ENCODE measurements around the gene MTG2. TPM values are rescaled to one million over a fixed set of nuclear protein-coding genes. Genes with fewer than 3 reads are reported as not detected.
A peak's percentile ranks its signal among the peaks of the same experiment; 100 is the strongest.

Gene MTG2
- total and polyA plus RNA-seq, 2 of the 13 experiments (the other 11 are each of a cell fraction or from before 2014, with no cell fraction given): 20.4 to 37.8 TPM

GRCh38 chr20:62197801-62198200 lies 15.0 kb downstream of the MTG2 start:
- in situ Hi-C loops (cut with HindIII; ENCODE audit: extremely low pct_ligation_motif_present, low pct_unique_long_range_greater_than_20kb) (no loop called here), intact Hi-C loops (cut with micrococcal nuclease; ENCODE audit: unreplicated experiment) (no loop called here)
- H3K36me3 ChIP-seq (replicated peaks in 1 of 2; ENCODE audit: control insufficient read depth in 1 of 2, insufficient read depth in 2 of 2, low read length in 2 of 2): peaks cover 40 to 65% of the 10 kb centered on the region in 2 experiments
- ATAC-seq (no peak), DNase-seq (ENCODE audit: low spot score) (no peak), FAIRE-seq (no peak)
- no peaks in the 10 kb centered on the region for H3K4me1 ChIP-seq (ENCODE audit: insufficient read depth, low read length)
- no peak overlapping the region for H3K27ac ChIP-seq (ENCODE audit: extremely low read length, insufficient read depth, low read length)
- H3K9ac ChIP-seq (ENCODE audit: insufficient read depth, low read depth, low read length): no peak overlapping the region
- TF ChIP-seq ISL2 (CRISPR knock-in tag; IDR thresholded peaks at IDR 0.05) (no peak), HMG20B (CRISPR knock-in tag; conservative IDR thresholded peaks at IDR 0.05) (no peak)
- TF ChIP-seq, protein P1, sequence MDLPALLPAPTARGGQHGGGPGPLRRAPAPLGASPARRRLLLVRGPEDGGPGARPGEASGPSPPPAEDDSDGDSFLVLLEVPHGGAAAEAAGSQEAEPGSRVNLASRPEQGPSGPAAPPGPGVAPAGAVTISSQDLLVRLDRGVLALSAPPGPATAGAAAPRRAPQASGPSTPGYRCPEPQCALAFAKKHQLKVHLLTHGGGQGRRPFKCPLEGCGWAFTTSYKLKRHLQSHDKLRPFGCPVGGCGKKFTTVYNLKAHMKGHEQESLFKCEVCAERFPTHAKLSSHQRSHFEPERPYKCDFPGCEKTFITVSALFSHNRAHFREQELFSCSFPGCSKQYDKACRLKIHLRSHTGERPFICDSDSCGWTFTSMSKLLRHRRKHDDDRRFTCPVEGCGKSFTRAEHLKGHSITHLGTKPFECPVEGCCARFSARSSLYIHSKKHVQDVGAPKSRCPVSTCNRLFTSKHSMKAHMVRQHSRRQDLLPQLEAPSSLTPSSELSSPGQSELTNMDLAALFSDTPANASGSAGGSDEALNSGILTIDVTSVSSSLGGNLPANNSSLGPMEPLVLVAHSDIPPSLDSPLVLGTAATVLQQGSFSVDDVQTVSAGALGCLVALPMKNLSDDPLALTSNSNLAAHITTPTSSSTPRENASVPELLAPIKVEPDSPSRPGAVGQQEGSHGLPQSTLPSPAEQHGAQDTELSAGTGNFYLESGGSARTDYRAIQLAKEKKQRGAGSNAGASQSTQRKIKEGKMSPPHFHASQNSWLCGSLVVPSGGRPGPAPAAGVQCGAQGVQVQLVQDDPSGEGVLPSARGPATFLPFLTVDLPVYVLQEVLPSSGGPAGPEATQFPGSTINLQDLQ (CRISPR knock-in tag; IDR thresholded peaks at IDR 0.05): no peak
- TF ChIP-seq, protein P2, sequence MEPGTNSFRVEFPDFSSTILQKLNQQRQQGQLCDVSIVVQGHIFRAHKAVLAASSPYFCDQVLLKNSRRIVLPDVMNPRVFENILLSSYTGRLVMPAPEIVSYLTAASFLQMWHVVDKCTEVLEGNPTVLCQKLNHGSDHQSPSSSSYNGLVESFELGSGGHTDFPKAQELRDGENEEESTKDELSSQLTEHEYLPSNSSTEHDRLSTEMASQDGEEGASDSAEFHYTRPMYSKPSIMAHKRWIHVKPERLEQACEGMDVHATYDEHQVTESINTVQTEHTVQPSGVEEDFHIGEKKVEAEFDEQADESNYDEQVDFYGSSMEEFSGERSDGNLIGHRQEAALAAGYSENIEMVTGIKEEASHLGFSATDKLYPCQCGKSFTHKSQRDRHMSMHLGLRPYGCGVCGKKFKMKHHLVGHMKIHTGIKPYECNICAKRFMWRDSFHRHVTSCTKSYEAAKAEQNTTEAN (CRISPR knock-in tag; conservative IDR thresholded peaks at IDR 0.05): no peak
- no peak overlapping the region for H2AFZ ChIP-seq (ENCODE audit: low read length)
- H3K27me3 ChIP-seq (ENCODE audit: control insufficient read depth in 1 of 2, insufficient read depth in 2 of 2, low read length in 2 of 2): no peaks in the 10 kb centered on the region
- POLR2A ChIA-PET: interaction anchor here (1.1 kb wide), 1 partner anchor 10 kb away, joined by 3 read pairs; no protein-coding TSS in a partner anchor
- no peaks in the 10 kb centered on the region for H3K9me3 ChIP-seq (ENCODE audit: low read length)
- H3K4me3 ChIP-seq (replicated peaks in 1 of 3; ENCODE audit: insufficient read depth in 1 of 3, low read depth in 2 of 3, low read length in 3 of 3): no peak overlapping the region
- no TSS peak for BruUV-seq (replicated peaks)
- WGBS (ENCODE audit: low lambda C conversion rate): 95% methylated on average over 18 of the region's 18 CpGs
- CTCF ChIA-PET (ENCODE audit: low intra/inter-chr PET ratio, low total read pairs): no interaction called here
- no peak overlapping the region for H3K4me2 ChIP-seq (ENCODE audit: low read depth, low read length)
- H3K79me2 ChIP-seq (ENCODE audit: insufficient read depth, low read length): peaks cover 2% of the 10 kb centered on the region
- H4K20me1 ChIP-seq (ENCODE audit: insufficient read depth, low read length): no peaks in the 10 kb centered on the region

- Histone ChIP-seq H3K4me1 (ENCODE audit: insufficient read depth, low read length) (no peaks in the 10 kb centered on the region), H3K4me2 (ENCODE audit: low read depth, low read length) (no peak overlapping the region), H3K9ac (ENCODE audit: insufficient read depth, low read depth, low read length) (no peak overlapping the region), H3K27ac (ENCODE audit: extremely low read length, insufficient read depth, low read length) (no peak overlapping the region), H3K27me3 (ENCODE audit: control insufficient read depth in 1 of 2, insufficient read depth in 2 of 2, low read length in 2 of 2) (no peaks in the 10 kb centered on the region), H3K36me3 (replicated peaks in 1 of 2; ENCODE audit: control insufficient read depth in 1 of 2, insufficient read depth in 2 of 2, low read length in 2 of 2) (peaks cover 40 to 63% of the 10 kb centered on the region in 2 experiments), H3K4me3 (replicated peaks in 1 of 3; ENCODE audit: insufficient read depth in 1 of 3, low read depth in 2 of 3, low read length in 3 of 3) (no peak overlapping the region), H3K9me3 (ENCODE audit: low read length) (no peaks in the 10 kb centered on the region), H3K79me2 (ENCODE audit: insufficient read depth, low read length) (peaks cover 2% of the 10 kb centered on the region), H2AFZ (ENCODE audit: low read length) (no peak overlapping the region), H4K20me1 (ENCODE audit: insufficient read depth, low read length) (no peaks in the 10 kb centered on the region)
- no TSS peak for BruUV-seq (replicated peaks)
- WGBS (ENCODE audit: low lambda C conversion rate): 96% methylated on average over 17 of the region's 17 CpGs
- FAIRE-seq: no peak
- POLR2A ChIA-PET: interaction anchor here (1.1 kb wide), 1 partner anchor 10 kb away, joined by 3 read pairs; no protein-coding TSS in a partner anchor
- intact Hi-C loops (cut with micrococcal nuclease; ENCODE audit: unreplicated experiment) (no loop called here), in situ Hi-C loops (cut with HindIII; ENCODE audit: extremely low pct_ligation_motif_present, low pct_unique_long_range_greater_than_20kb) (no loop called here)
- no peak for TF ChIP-seq ARHGAP35 (CRISPR knock-in tag; IDR thresholded peaks at IDR 0.05; ENCODE audit: borderline replicate concordance)
- TF ChIP-seq RBM22 (optimal IDR thresholded peaks at IDR 0.05; ENCODE audit: low read length): peak; percentile 44
- ATAC-seq: no peak
- DNase-seq (ENCODE audit: low spot score): no peak
- CTCF ChIA-PET (ENCODE audit: low intra/inter-chr PET ratio, low total read pairs): no interaction called here
Observed at GRCh38 chr20:62198496-62198895, 15.7 kb downstream of the MTG2 start.

Measured in HepG2 (cell line).